Small intestine (tissue), 16 donors: Measurements from ENCODE around the gene TRAF2. TPM values are rescaled to one million over a fixed set of nuclear protein-coding genes. Genes with fewer than 3 reads are reported as not detected.
A peak's percentile ranks its signal among the peaks of the same experiment; 100 is the strongest.
"Not testable (repeated sequence)": the region's sequence is repeated elsewhere in the genome, so short reads cannot be mapped to it uniquely, and the experiment has no call there.

Experiments
- DNase-seq, 2 donors: peaks; one replicate each; pipeline versions ENCODE4 v3.0.0 to v3.0.0-alpha.2; 2013
- FAIRE-seq: peaks from 2 replicates; lab custom pipeline; 2012; peaks lifted over from hg19 to GRCh38; lab: Jason Lieb, UNC
- H3K27ac ChIP-seq, 3 donors: one replicate each; pipeline ENCODE4 v1.5.1; 2013; ENCODE audit warnings: low read length in 2 of 3, mild to moderate bottlenecking in 2 of 3, control low read depth in 1 of 3, inconsistent platforms in 1 of 3, low read depth in 1 of 3, moderate library complexity in 1 of 3
- H3K27me3 ChIP-seq, 3 donors: one replicate each; pipeline ENCODE4 v1.6.1; 2013; ENCODE audit warnings: low read length in 3 of 3, inconsistent platforms in 1 of 3; ENCODE audit not compliant: control insufficient read depth in 3 of 3, insufficient read depth in 3 of 3
- H3K36me3 ChIP-seq, 3 donors: one replicate each; pipeline ENCODE4 v1.6.1; 2013; ENCODE audit warnings: low read length in 3 of 3, inconsistent platforms in 1 of 3, low read depth in 1 of 3, mild to moderate bottlenecking in 1 of 3, moderate library complexity in 1 of 3; ENCODE audit not compliant: control insufficient read depth in 3 of 3, insufficient read depth in 2 of 3
- H3K4me1 ChIP-seq, 3 donors: one replicate each; pipeline ENCODE4 v1.6.1; 2013; ENCODE audit warnings: low read length in 2 of 3, inconsistent platforms in 1 of 3, low read depth in 1 of 3, mild to moderate bottlenecking in 1 of 3, moderate library complexity in 1 of 3; ENCODE audit not compliant: control insufficient read depth in 3 of 3, insufficient read depth in 2 of 3
- H3K4me3 ChIP-seq, 3 donors: one replicate each; pipeline ENCODE4 v1.5.1; 2013; ENCODE audit warnings: low read length in 3 of 3, control low read depth in 1 of 3, inconsistent platforms in 1 of 3, low read depth in 1 of 3, mild to moderate bottlenecking in 1 of 3, moderate library complexity in 1 of 3
- H3K9me3 ChIP-seq, 2 donors: one replicate each; pipeline ENCODE4 v1.6.1; 2013; ENCODE audit warnings: low read depth in 1 of 2, low read length in 1 of 2; ENCODE audit not compliant: control insufficient read depth in 2 of 2, insufficient read depth in 1 of 2
- WGBS, 3 donors: extraction: QIAGEN DNeasy Blood & Tissue Kit; methylation state at CpG; one replicate each; pipeline ENCODE4 v1.1.7; 2013; 5-methylcytosine and 5-hydroxymethylcytosine counted together
- long read RNA-seq, 10 donors: transcript quantifications; one replicate each; lab custom pipeline, GENCODE V29; 2026
- polyA plus RNA-seq, 4 donors: library from polyadenylated mRNA; stranded (reverse) in 3 of 4; unstranded in 1 of 4; fragments of 200-250 nt in 3 of 4; fragments of 120-200 nt in 1 of 4; gene quantifications; one replicate each; pipeline versions ENCODE4 v1.2.1 to v1.2.3, GENCODE V29; 2013
- donor health status: healthy with polysubstance abuse.
- donor health status: control.
- donor health status: control.
- donor health status: Bipolar disorder and iron deficiency.
- donor health status: healthy.

Gene TRAF2
- polyA plus RNA-seq = 10 to 100 TPM; 11.2 to 20.9 (median 13.8) TPM
- long read RNA-seq, donor 1, transcript TRAF2-201 (11 exons, 2,264 nt) = major isoform, 7 of 24 reads
- long read RNA-seq, donor 1, partial matches to known transcripts = 17 of 24 reads
- long read RNA-seq, donor 1, other reads (novel, unspliced or antisense) = 0 of 24 reads
- long read RNA-seq, donor 2, partial matches to known transcripts = 0 of 2 reads
- long read RNA-seq, donor 2, other reads (novel, unspliced or antisense) = 0 of 2 reads
- long read RNA-seq, donor 3 = 0 reads
- long read RNA-seq, donor 4 = 0 reads
- long read RNA-seq, donor 5 = 0 reads
- long read RNA-seq, donor 6, partial matches to known transcripts = 0 of 1 reads
- long read RNA-seq, donor 6, other reads (novel, unspliced or antisense) = 0 of 1 reads
- long read RNA-seq, donor 7 = 0 reads
- long read RNA-seq, donor 8, partial matches to known transcripts = 0 of 1 reads
- long read RNA-seq, donor 8, other reads (novel, unspliced or antisense) = 0 of 1 reads
- long read RNA-seq, donor 9 = 0 reads
- long read RNA-seq, donor 10, partial matches to known transcripts = 0 of 3 reads
- long read RNA-seq, donor 10, other reads (novel, unspliced or antisense) = 0 of 3 reads

GRCh38 chr9:136885950-136886578, at the start of gene TRAF2:
TSS of gene TRAF2 (plus strand) at chr9:136886516. CDS start at chr9:136898741, 12,225 bp downstream.
- Histone ChIP-seq H3K36me3 (peaks cover 0 to 20% (median 0%) of the 10 kb centered on the region in 3 donors), H3K4me3 (peak within 1 kb of the TSS; percentile 65 to 96 (median 92)), H3K9me3 (no peaks in the 10 kb centered on the region), H3K27me3 (no peaks in the 10 kb centered on the region), H3K27ac (peak within 1 kb of the TSS; percentile 50 to 70 (median 56)), H3K4me1 (peaks cover 0 to 27% (median 0%) of the 10 kb centered on the region in 3 donors)
- peak; percentile 98 to 100 for DNase-seq
- 0% methylated on average over 70 to 88 of the region's 88 CpGs for WGBS, 3 donors
- no peak for FAIRE-seq

- Histone ChIP-seq H3K9me3 (no peaks in the 10 kb centered on the region), H3K36me3 (peaks cover 2 to 77% (median 19%) of the 10 kb centered on the region in 3 donors), H3K4me1 (peaks cover 0 to 35% (median 4%) of the 10 kb centered on the region in 3 donors), H3K27ac (no peak overlapping the region), H3K4me3 (no peak overlapping the region), H3K27me3 (no peaks in the 10 kb centered on the region)
- 91 to 93% (median 92%) methylated on average over 22 to 27 of the region's 27 CpGs for WGBS, 3 donors
- FAIRE-seq (no peak), DNase-seq (no peak)
Observed at GRCh38 chr9:136837146-136837855, 49.0 kb upstream of the TRAF2 start.

GRCh38 chr9:136837856-136838277, 48.4 kb upstream of the TRAF2 start:
- DNase-seq, FAIRE-seq, H3K27ac ChIP-seq, H3K27me3 ChIP-seq, H3K4me3 ChIP-seq, H3K9me3 ChIP-seq: not testable (repeated sequence)
- WGBS, 3 donors = 85 to 88% (median 88%) methylated on average over 14 to 15 of the region's 15 CpGs
- peaks cover 2 to 71% (median 19%) of the 10 kb centered on the region in 3 donors for H3K36me3 ChIP-seq
- peaks cover 0 to 40% (median 4%) of the 10 kb centered on the region in 3 donors for H3K4me1 ChIP-seq

GRCh38 chr9:136838314-136839228, 47.7 kb upstream of the TRAF2 start:
- Histone ChIP-seq H3K27ac (no peak overlapping the region), H3K9me3 (no peaks in the 10 kb centered on the region), H3K4me3 (no peak overlapping the region), H3K4me1 (peaks cover 0 to 47% (median 4%) of the 10 kb centered on the region in 3 donors), H3K36me3 (peaks cover 2 to 65% (median 19%) of the 10 kb centered on the region in 3 donors), H3K27me3 (peaks cover 0 to 3% (median 0%) of the 10 kb centered on the region in 3 donors)
- FAIRE-seq (no peak), DNase-seq (no peak)
- 81 to 89% (median 84%) methylated on average over 29 of the region's 29 CpGs for WGBS, 3 donors

- H3K36me3 ChIP-seq = peaks cover 2 to 61% (median 19%) of the 10 kb centered on the region in 3 donors
- no peak overlapping the region for H3K4me3 ChIP-seq
- H3K4me1 ChIP-seq = peaks cover 0 to 49% (median 4%) of the 10 kb centered on the region in 3 donors
- peaks cover 0 to 4% (median 0%) of the 10 kb centered on the region in 3 donors for H3K27me3 ChIP-seq
- 86 to 87% (median 87%) methylated on average over 36 of the region's 36 CpGs for WGBS, 3 donors
- H3K9me3 ChIP-seq = no peaks in the 10 kb centered on the region
- peak overlapping the region in 1 of 3 donors; percentile 84 for H3K27ac ChIP-seq
- FAIRE-seq = no peak
- DNase-seq = peak in 1 of 2 donors; percentile 14
Observed at GRCh38 chr9:136839229-136840139, 46.8 kb upstream of the TRAF2 start.

- FAIRE-seq = no peak
- H3K4me3 ChIP-seq = no peak overlapping the region
- H3K27ac ChIP-seq = peak overlapping the region; percentile 75 to 90 (median 84)
- H3K9me3 ChIP-seq = peaks cover 0 to 4% of the 10 kb centered on the region in 2 donors
- H3K36me3 ChIP-seq = peaks cover 2 to 58% (median 17%) of the 10 kb centered on the region in 3 donors
- peaks cover 0 to 52% (median 4%) of the 10 kb centered on the region in 3 donors for H3K4me1 ChIP-seq
- WGBS, 3 donors = 20 to 64% (median 45%) methylated on average over 28 to 32 of the region's 32 CpGs
- H3K27me3 ChIP-seq = peaks cover 0 to 8% (median 3%) of the 10 kb centered on the region in 3 donors
- peak; percentile 41 to 71 for DNase-seq
Observed at GRCh38 chr9:136840140-136840876, 46.0 kb upstream of the TRAF2 start.
